HG03103 (cell line): Measurements from ENCODE around the gene IRF2BPL.
A peak's percentile ranks its signal among the peaks of the same experiment; 100 is the strongest.

ENCODE experiments used
- ATAC-seq: cut with Tn5 transposase; IDR thresholded peaks from one replicate; pipeline ENCODE4 v1.9.1; 2021; ENCODE audit warnings: low read depth; ENCODE audit not compliant: unreplicated experiment

IRF2BPL gene

GRCh38 chr14:76995279-76996035, 33.1 kb downstream of the IRF2BPL start:
- ATAC-seq = no peak

DNA sequence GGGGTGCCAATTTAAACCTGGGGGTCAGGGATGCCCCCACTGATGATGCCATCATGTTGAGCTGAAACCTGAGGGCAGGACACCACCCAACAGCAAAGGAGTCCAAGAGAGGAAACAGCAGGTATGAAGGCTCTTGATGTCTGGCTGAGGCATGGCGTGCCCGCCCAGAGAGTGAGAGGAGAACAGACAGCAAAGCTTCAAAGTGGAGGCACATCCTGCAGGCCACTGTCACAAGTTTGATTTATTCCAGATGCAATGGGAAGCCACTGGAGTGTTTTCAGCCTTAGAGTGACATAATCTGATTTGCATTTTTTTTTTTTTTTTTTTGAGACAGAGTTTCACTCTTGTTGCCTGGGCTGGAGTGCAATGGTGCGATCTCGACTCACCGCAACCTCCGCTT, 34.8 kb downstream of the IRF2BPL start:
- ATAC-seq = no peak

DNA sequence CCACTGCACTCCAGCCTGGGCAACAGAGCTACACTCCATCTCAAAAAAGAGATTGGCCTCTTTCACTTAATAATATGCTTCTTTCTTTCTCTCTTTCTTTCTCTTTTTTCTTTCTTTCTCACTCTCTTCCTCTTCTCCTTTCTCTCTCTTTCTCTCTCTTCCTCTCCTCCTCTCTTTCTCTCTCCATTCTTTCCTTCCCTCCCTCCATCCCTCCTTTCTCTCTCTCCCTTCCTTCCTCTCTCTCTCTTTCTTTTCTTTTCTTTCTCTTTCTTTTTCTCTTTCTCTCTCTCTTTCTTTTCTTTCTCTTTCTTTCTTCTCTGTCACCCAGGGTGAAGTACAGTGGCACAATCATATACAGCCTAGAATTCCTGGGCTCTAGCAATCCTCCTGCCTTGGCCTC, 38.4 kb downstream of the IRF2BPL start:
- ATAC-seq = no peak

GRCh38 chr14:76987956-76988520, 40.5 kb downstream of the IRF2BPL start:
- ATAC-seq = no peak

DNA sequence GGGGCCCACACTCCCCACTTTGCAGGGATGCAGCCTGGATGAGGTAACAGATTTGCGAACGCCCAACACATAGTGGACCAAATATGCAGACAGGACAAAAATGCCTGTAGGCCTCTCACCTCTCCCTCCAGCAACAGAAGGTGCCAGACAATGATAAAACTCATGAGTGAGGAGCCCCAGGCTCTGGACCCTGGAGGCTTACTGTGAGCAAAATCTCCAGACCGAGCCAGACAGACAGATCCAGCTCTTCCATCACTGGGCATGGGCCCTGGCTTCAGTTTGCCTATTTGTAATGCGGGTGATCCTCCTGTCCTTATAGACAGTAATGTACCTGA, 42.3 kb downstream of the IRF2BPL start:
- no peak for ATAC-seq

GRCh38 chr14:76985540-76986230, 42.8 kb downstream of the IRF2BPL start:
- ATAC-seq = no peak

- ATAC-seq = no peak
These were observed 43.6 kb downstream of the IRF2BPL start for GRCh38 chr14:76984787-76985375.

DNA sequence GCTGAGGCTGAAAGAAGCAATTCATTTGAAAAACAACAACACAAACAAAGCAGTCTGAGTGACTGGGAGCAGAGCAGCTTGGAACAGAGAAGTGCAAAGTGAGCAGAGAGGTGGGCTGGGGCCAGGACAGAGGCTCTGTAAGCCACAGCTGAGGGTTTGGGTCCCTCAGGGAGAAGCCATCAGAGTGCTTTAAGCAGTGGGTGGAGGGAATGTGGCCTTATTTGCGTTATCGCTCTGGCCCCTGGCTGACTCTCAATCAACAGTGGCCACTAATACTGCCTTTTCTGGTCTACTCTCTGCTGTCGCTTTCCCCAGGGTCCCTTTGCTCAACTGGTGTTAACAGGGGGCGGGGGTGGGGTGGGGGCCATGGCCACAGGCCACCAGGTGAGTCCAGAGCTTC, 44.2 kb downstream of the IRF2BPL start:
- ATAC-seq = no peak

GRCh38 chr14:76981670-76982069, 46.8 kb downstream of the IRF2BPL start:
- ATAC-seq = no peak

- ATAC-seq = peak; percentile 93
These were observed 50.5 kb downstream of the IRF2BPL start for GRCh38 chr14:76977793-76978720.

GRCh38 chr14:76976240-76977005, 52.1 kb downstream of the IRF2BPL start:
- no peak for ATAC-seq

GRCh38 chr14:76975812-76976211, 52.7 kb downstream of the IRF2BPL start:
- ATAC-seq = no peak

- no peak for ATAC-seq
These were observed 53.5 kb downstream of the IRF2BPL start for GRCh38 chr14:76975051-76975450.
